GM18517 (cell line): Measurements from ENCODE around the gene ITM2C.

Experiments
- ATAC-seq: cut with Tn5 transposase; IDR thresholded peaks from one replicate; pipeline ENCODE4 v1.9.1; 2021; ENCODE audit warnings: mild to moderate bottlenecking, moderate library complexity; ENCODE audit not compliant: unreplicated experiment

Gene ITM2C

GRCh38 chr2:230905448-230906421, 41.0 kb downstream of the ITM2C start:
- ATAC-seq, result no peak

GRCh38 chr2:230906471-230907230, 41.9 kb downstream of the ITM2C start:
- ATAC-seq, result no peak

GRCh38 chr2:230907361-230908091, 42.8 kb downstream of the ITM2C start:
- no peak for ATAC-seq

- ATAC-seq, result no peak
These were observed 43.4 kb downstream of the ITM2C start for GRCh38 chr2:230908092-230908594.

GRCh38 chr2:230908595-230909191, 44.0 kb downstream of the ITM2C start:
- no peak for ATAC-seq

- no peak for ATAC-seq
These were observed 45.3 kb downstream of the ITM2C start for GRCh38 chr2:230909841-230910545.

GRCh38 chr2:230910546-230911177, 45.9 kb downstream of the ITM2C start:
- ATAC-seq, result no peak

GRCh38 chr2:230912046-230912445, 47.3 kb downstream of the ITM2C start:
- ATAC-seq, result no peak

- ATAC-seq, result no peak
These were observed 48.0 kb downstream of the ITM2C start for GRCh38 chr2:230912724-230913123.

GRCh38 chr2:230913406-230914143, 48.8 kb downstream of the ITM2C start:
- peak; percentile 52 for ATAC-seq

GRCh38 chr2:230914886-230915285, 50.1 kb downstream of the ITM2C start:
- ATAC-seq, result no peak

GRCh38 chr2:230915319-230915718, 50.6 kb downstream of the ITM2C start:
- ATAC-seq, result no peak

GRCh38 chr2:230916218-230916617, 51.5 kb downstream of the ITM2C start:
- no peak for ATAC-seq

GRCh38 chr2:230919240-230919639, 54.5 kb downstream of the ITM2C start:
- ATAC-seq, result no peak

- ATAC-seq, result no peak
These were observed 54.9 kb downstream of the ITM2C start for GRCh38 chr2:230919681-230920080.

- no peak for ATAC-seq
These were observed 55.4 kb downstream of the ITM2C start for GRCh38 chr2:230920167-230920566.

GRCh38 chr2:230921806-230922595, 57.3 kb downstream of the ITM2C start:
- no peak for ATAC-seq
